HEK293 (cell line): ENCODE measurements around the gene ANO8.

Source experiments
- BCL11A ChIP-seq: fragments of 450-650 bp; formaldehyde crosslinking; IDR thresholded peaks from 2 replicates; pipeline ENCODE4 v1.5.1; 2016; ENCODE audit warnings: low read depth, missing biosample characterization, missing genetic modification characterization
- GFI1B ChIP-seq: fragments of 450-650 bp; formaldehyde crosslinking; IDR thresholded peaks from 2 replicates; pipeline ENCODE4 v1.5.1; 2016; ENCODE audit warnings: missing biosample characterization, missing genetic modification characterization
- GLI4 ChIP-seq: fragments of 450-650 bp; formaldehyde crosslinking; IDR thresholded peaks from 2 replicates; pipeline ENCODE4 v1.5.1; 2016; ENCODE audit warnings: missing biosample characterization, missing genetic modification characterization
- HOXC10 ChIP-seq: sonication (generic); formaldehyde crosslinking; IDR thresholded peaks from 2 replicates; pipeline ENCODE4 v1.8.1; 2023; ENCODE audit warnings: mild to moderate bottlenecking, missing genetic modification reagents
- REPIN1 ChIP-seq: fragments of 450-650 bp; formaldehyde crosslinking; IDR thresholded peaks from 2 replicates; pipeline ENCODE4 v1.5.1; 2017; ENCODE audit warnings: missing biosample characterization, missing genetic modification characterization, low read depth
- SP7 ChIP-seq: fragments of 450-650 bp; formaldehyde crosslinking; IDR thresholded peaks from 2 replicates; pipeline ENCODE4 v1.5.1; 2016; ENCODE audit warnings: missing biosample characterization, missing genetic modification characterization
- ZBTB20 ChIP-seq: fragments of 450-650 bp; formaldehyde crosslinking; IDR thresholded peaks from 2 replicates; pipeline ENCODE4 v1.5.1; 2016; ENCODE audit warnings: missing biosample characterization, missing genetic modification characterization
- ZBTB48 ChIP-seq: fragments of 450-650 bp; formaldehyde crosslinking; IDR thresholded peaks from 2 replicates; pipeline ENCODE4 v1.5.1; 2016; ENCODE audit warnings: missing biosample characterization, missing genetic modification characterization
- ZBTB8A ChIP-seq: fragments of 450-650 bp; formaldehyde crosslinking; IDR thresholded peaks from 2 replicates; pipeline ENCODE4 v1.5.1; 2016; ENCODE audit warnings: missing biosample characterization, missing genetic modification characterization
- ZEB2 ChIP-seq: fragments of 450-650 bp; formaldehyde crosslinking; IDR thresholded peaks from 2 replicates; pipeline ENCODE4 v1.5.1; 2016; ENCODE audit warnings: missing biosample characterization, missing genetic modification characterization
- ZNF146 ChIP-seq: fragments of 450-650 bp; formaldehyde crosslinking; IDR thresholded peaks from 2 replicates; pipeline ENCODE4 v1.5.1; 2016; ENCODE audit warnings: missing biosample characterization, missing genetic modification characterization
- ZNF157 ChIP-seq: fragments of 450-650 bp; formaldehyde crosslinking; IDR thresholded peaks from 2 replicates; pipeline ENCODE4 v1.5.1; 2016; ENCODE audit warnings: missing biosample characterization, missing genetic modification characterization
- ZNF174 ChIP-seq: fragments of 450-650 bp; formaldehyde crosslinking; IDR thresholded peaks from 2 replicates; pipeline ENCODE4 v1.5.0; 2017; ENCODE audit warnings: missing biosample characterization, mild to moderate bottlenecking, missing genetic modification characterization
- ZNF211 ChIP-seq: fragments of 450-650 bp; formaldehyde crosslinking; IDR thresholded peaks from 2 replicates; pipeline ENCODE4 v1.5.1; 2016; ENCODE audit warnings: low read depth, missing biosample characterization, missing genetic modification characterization
- ZNF221 ChIP-seq: fragments of 450-650 bp; formaldehyde crosslinking; IDR thresholded peaks from 2 replicates; pipeline ENCODE4 v1.5.1; 2017; ENCODE audit warnings: missing biosample characterization, missing genetic modification characterization, borderline replicate concordance
- ZNF354C ChIP-seq: fragments of 450-650 bp; formaldehyde crosslinking; IDR thresholded peaks from 2 replicates; pipeline ENCODE4 v1.5.1; 2016; ENCODE audit warnings: missing biosample characterization, missing genetic modification characterization, low read depth, borderline replicate concordance
- ZNF510 ChIP-seq: fragments of 450-650 bp; formaldehyde crosslinking; IDR thresholded peaks from 2 replicates; pipeline ENCODE4 v1.5.1; 2018; ENCODE audit warnings: mild to moderate bottlenecking, missing genetic modification characterization, missing biosample characterization; ENCODE audit not compliant: insufficient replicate concordance
- ZNF513 ChIP-seq: fragments of 450-650 bp; IDR thresholded peaks from 2 replicates; pipeline ENCODE4 v1.5.1; 2018; ENCODE audit warnings: missing biosample characterization, missing genetic modification characterization
- ZNF521 ChIP-seq: fragments of 450-650 bp; formaldehyde crosslinking; IDR thresholded peaks from 2 replicates; pipeline ENCODE4 v1.5.1; 2017; ENCODE audit warnings: missing biosample characterization, mild to moderate bottlenecking, missing genetic modification characterization
- ZNF529 ChIP-seq: fragments of 450-650 bp; formaldehyde crosslinking; IDR thresholded peaks from 2 replicates; pipeline ENCODE4 v1.5.1; 2017; ENCODE audit warnings: missing genetic modification characterization, missing biosample characterization; ENCODE audit not compliant: insufficient replicate concordance
- ZNF558 ChIP-seq: fragments of 450-650 bp; formaldehyde crosslinking; IDR thresholded peaks from 2 replicates; pipeline ENCODE4 v1.5.1; 2016; ENCODE audit warnings: missing biosample characterization, missing genetic modification characterization
- ZNF571 ChIP-seq: fragments of 450-650 bp; formaldehyde crosslinking; IDR thresholded peaks from 2 replicates; pipeline ENCODE4 v1.5.0; 2017; ENCODE audit warnings: missing biosample characterization, missing genetic modification characterization
- ZNF600 ChIP-seq: fragments of 450-650 bp; formaldehyde crosslinking; IDR thresholded peaks from 2 replicates; pipeline ENCODE4 v1.5.1; 2016; ENCODE audit warnings: missing biosample characterization, missing genetic modification characterization
- ZNF704 ChIP-seq: fragments of 450-650 bp; formaldehyde crosslinking; IDR thresholded peaks from 2 replicates; pipeline ENCODE4 v1.5.1; 2016; ENCODE audit warnings: missing biosample characterization, missing genetic modification characterization
- ZNF776 ChIP-seq: fragments of 450-650 bp; formaldehyde crosslinking; IDR thresholded peaks from 2 replicates; pipeline ENCODE4 v1.5.0; 2017; ENCODE audit warnings: missing biosample characterization, missing genetic modification characterization, borderline replicate concordance
- ZNF791 ChIP-seq: fragments of 450-650 bp; formaldehyde crosslinking; IDR thresholded peaks from 2 replicates; pipeline ENCODE4 v1.5.1; 2016; ENCODE audit warnings: missing biosample characterization, missing genetic modification characterization
- ZSCAN23 ChIP-seq: fragments of 450-650 bp; formaldehyde crosslinking; IDR thresholded peaks from 2 replicates; pipeline ENCODE4 v1.5.1; 2016; ENCODE audit warnings: missing biosample characterization, missing genetic modification characterization
- TF ChIP-seq, protein P1 (sequence below): fragments of 450-650 bp; formaldehyde crosslinking; IDR thresholded peaks from 2 replicates; pipeline ENCODE4 v1.5.1; 2016; ENCODE audit warnings: missing biosample characterization, missing genetic modification characterization
- TF ChIP-seq, protein P2 (sequence below): fragments of 450-650 bp; formaldehyde crosslinking; IDR thresholded peaks from 2 replicates; pipeline ENCODE4 v1.5.1; 2017; ENCODE audit warnings: missing biosample characterization, mild to moderate bottlenecking, missing genetic modification characterization, moderate library complexity
- TF ChIP-seq, protein P3 (sequence below): fragments of 450-650 bp; formaldehyde crosslinking; IDR thresholded peaks from 2 replicates; pipeline ENCODE4 v1.5.1; 2016; ENCODE audit warnings: missing biosample characterization, missing genetic modification characterization
- TF ChIP-seq, protein P4 (sequence below): fragments of 450-650 bp; formaldehyde crosslinking; IDR thresholded peaks from 2 replicates; pipeline ENCODE4 v1.5.1; 2016; ENCODE audit warnings: missing biosample characterization, missing genetic modification characterization

The ANO8 gene

DNA sequence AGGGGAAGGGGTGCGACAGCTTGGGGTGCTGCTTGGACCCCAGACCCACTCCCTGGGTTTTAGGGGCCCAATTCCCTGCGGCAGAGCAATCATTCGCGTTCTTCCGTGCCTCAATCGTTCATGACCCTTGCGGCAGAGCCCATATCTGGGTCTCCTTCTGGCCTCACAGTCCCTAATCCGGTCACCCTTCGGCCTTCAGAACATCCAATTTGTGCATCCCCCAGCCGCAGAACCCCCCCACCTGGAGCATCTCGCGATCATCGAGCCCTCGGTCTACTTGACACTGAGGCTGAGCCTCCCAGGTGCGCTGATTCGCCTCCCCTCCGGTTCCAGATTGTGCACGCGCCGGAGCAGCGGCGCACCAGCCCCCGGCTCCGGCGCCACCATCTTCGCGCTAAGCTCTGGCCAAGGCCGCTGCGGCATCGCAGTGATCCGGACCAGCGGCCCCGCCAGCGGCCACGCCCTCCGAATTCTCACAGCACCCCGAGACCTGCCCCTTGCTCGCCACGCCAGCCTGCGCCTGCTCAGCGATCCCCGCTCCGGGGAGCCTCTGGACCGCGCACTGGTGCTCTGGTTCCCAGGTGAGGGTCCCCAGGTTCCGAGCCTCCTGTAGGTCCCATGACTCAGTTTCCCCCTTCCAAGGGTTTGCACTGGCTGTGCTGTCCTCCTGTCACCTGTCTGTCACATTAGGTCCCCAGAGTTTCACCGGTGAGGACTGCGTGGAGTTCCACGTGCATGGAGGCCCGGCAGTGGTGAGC, 3.2 kb upstream of the ANO8 start (continued):
- TF ChIP-seq ZBTB48 (tag by site-specific recombination) (peak; percentile 97), GLI4 (tag by site-specific recombination) (0 out of 2 replicates have a peak, but pooled peaks have one; percentile 21), ZNF529 (tag by site-specific recombination) (no peak), ZNF354C (no peak), ZBTB8A (tag by site-specific recombination) (peak; percentile 29; the same call in 1 of the 2 replicates), ZNF571 (tag by site-specific recombination) (no peak), HOXC10 (no peak; the same call in 1 of the 2 replicates), SP7 (tag by site-specific recombination) (no peak), ZNF558 (tag by site-specific recombination) (no peak), ZNF791 (tag by site-specific recombination) (no peak), ZSCAN23 (no peak), ZEB2 (tag by site-specific recombination) (peak; percentile 16; the same call in 1 of the 2 replicates), GFI1B (tag by site-specific recombination) (peak; percentile 13; the same call in 1 of the 2 replicates), ZNF510 (tag by site-specific recombination) (no peak), ZNF157 (tag by site-specific recombination) (no peak), ZNF174 (tag by site-specific recombination) (no peak), BCL11A (tag by site-specific recombination) (no peak), ZNF776 (tag by site-specific recombination) (no peak), ZNF521 (tag by site-specific recombination) (no peak), ZNF146 (no peak), ZNF211 (tag by site-specific recombination) (no peak), ZNF513 (tag by site-specific recombination) (no peak), ZNF600 (peak; percentile 98), REPIN1 (peak; percentile 47; the same call in 1 of the 2 replicates), ZNF704 (no peak), ZBTB20 (tag by site-specific recombination) (no peak), ZNF221 (tag by site-specific recombination) (no peak)
- TF ChIP-seq, protein P1, sequence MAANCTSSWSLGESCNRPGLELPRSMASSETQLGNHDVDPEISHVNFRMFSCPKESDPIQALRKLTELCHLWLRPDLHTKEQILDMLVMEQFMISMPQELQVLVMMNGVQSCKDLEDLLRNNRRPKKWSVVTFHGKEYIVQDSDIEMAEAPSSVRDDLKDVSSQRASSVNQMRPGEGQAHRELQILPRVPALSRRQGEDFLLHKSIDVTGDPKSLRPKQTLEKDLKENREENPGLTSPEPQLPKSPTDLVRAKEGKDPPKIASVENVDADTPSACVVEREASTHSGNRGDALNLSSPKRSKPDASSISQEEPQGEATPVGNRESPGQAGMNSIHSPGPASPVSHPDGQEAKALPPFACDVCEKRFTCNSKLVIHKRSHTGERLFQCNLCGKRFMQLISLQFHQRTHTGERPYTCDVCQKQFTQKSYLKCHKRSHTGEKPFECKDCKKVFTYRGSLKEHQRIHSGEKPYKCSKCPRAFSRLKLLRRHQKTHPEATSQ (tag by site-specific recombination) = 0 out of 2 replicates have a peak, but pooled peaks have one; percentile 12
- TF ChIP-seq, protein P2, sequence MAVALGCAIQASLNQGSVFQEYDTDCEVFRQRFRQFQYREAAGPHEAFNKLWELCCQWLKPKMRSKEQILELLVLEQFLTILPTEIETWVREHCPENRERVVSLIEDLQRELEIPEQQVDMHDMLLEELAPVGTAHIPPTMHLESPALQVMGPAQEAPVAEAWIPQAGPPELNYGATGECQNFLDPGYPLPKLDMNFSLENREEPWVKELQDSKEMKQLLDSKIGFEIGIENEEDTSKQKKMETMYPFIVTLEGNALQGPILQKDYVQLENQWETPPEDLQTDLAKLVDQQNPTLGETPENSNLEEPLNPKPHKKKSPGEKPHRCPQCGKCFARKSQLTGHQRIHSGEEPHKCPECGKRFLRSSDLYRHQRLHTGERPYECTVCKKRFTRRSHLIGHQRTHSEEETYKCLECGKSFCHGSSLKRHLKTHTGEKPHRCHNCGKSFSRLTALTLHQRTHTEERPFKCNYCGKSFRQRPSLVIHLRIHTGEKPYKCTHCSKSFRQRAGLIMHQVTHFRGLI (tag by site-specific recombination) = no peak; the same call in 1 of the 2 replicates
- TF ChIP-seq, protein P3, sequence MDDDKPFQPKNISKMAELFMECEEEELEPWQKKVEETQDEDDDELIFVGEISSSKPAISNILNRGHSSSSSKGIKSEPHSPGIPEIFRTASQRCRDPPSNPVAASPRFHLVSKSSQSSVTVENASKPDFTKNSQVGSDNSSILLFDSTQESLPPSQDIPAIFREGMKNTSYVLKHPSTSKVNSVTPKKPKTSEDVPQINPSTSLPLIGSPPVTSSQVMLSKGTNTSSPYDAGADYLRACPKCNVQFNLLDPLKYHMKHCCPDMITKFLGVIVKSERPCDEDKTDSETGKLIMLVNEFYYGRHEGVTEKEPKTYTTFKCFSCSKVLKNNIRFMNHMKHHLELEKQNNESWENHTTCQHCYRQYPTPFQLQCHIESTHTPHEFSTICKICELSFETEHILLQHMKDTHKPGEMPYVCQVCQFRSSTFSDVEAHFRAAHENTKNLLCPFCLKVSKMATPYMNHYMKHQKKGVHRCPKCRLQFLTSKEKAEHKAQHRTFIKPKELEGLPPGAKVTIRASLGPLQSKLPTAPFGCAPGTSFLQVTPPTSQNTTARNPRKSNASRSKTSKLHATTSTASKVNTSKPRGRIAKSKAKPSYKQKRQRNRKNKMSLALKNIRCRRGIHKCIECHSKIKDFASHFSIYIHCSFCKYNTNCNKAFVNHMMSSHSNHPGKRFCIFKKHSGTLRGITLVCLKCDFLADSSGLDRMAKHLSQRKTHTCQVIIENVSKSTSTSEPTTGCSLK (tag by site-specific recombination) = no peak
- TF ChIP-seq, protein P4, sequence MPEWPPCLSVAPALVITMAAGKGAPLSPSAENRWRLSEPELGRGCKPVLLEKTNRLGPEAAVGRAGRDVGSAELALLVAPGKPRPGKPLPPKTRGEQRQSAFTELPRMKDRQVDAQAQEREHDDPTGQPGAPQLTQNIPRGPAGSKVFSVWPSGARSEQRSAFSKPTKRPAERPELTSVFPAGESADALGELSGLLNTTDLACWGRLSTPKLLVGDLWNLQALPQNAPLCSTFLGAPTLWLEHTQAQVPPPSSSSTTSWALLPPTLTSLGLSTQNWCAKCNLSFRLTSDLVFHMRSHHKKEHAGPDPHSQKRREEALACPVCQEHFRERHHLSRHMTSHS (tag by site-specific recombination) = no peak
